ENCODE data around the gene RYR2. TPM values are rescaled to one million over a fixed set of nuclear protein-coding genes. Genes with fewer than 3 reads are reported as not detected.

RYR2 gene
- total and polyA plus RNA-seq, 11 donors, result 77.7 to 1,319 (median 805) TPM

DNA sequence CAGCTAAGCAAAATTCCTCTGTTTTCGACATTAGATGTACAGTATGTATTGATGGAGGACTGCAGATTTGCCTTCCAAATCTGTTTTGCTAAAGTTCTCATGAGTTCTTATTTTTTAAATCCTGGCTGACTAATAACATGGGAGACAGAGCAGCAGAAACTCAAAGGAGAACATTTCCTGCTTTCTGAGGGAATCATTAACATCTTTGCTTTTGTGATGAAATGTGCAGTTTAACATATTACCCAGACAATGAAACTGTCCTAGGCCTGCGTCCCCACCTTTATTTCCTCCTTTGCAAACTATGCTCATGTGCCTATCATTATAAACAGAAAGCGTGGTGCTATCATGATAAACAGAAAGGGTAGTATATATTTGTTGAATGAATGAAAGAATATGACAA, 698.9 kb downstream of the RYR2 start:
- H3K36me3 ChIP-seq, result peaks cover 0 to 75% (median 0%) of the 10 kb centered on the region in 9 donors
- H3K9me3 ChIP-seq, result no peaks in the 10 kb centered on the region
- intact Hi-C loops (cut with DNase I), result no loop called here
- H3K27me3 ChIP-seq, result no peaks in the 10 kb centered on the region
- no peak overlapping the region for H3K4me3 ChIP-seq
- ATAC-seq (no peak), DNase-seq (no peak)
- WGBS, 4 donors, result 75 to 82% (median 78%) methylated on average over 3 of the region's 3 CpGs
- H3K4me1 ChIP-seq, result peaks cover 0 to 10% (median 2%) of the 10 kb centered on the region in 12 donors
- no peak for TF ChIP-seq POLR2A (IDR thresholded peaks at IDR 0.05)
- TF ChIP-seq, protein P1, sequence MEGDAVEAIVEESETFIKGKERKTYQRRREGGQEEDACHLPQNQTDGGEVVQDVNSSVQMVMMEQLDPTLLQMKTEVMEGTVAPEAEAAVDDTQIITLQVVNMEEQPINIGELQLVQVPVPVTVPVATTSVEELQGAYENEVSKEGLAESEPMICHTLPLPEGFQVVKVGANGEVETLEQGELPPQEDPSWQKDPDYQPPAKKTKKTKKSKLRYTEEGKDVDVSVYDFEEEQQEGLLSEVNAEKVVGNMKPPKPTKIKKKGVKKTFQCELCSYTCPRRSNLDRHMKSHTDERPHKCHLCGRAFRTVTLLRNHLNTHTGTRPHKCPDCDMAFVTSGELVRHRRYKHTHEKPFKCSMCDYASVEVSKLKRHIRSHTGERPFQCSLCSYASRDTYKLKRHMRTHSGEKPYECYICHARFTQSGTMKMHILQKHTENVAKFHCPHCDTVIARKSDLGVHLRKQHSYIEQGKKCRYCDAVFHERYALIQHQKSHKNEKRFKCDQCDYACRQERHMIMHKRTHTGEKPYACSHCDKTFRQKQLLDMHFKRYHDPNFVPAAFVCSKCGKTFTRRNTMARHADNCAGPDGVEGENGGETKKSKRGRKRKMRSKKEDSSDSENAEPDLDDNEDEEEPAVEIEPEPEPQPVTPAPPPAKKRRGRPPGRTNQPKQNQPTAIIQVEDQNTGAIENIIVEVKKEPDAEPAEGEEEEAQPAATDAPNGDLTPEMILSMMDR (IDR thresholded peaks at IDR 0.05), result no peak
- H3K27ac ChIP-seq, result no peak overlapping the region

DNA sequence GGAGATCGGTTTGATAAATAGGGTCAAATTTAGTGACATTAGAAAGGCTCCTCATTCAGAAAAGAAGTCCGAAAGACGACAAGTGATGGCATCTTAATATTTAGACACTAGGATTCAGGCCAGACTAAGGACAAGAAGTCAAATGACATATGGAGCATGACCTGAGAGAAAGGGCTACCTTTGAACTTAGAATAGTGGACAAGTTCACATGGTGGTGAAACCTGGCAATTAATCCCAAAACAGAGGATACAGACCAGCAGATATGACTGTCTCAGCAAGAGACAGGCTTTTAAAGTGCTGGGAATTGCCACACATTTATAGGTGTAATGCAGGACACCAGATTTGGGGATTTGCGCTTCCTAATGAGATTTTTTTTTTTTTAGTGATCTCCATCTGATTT, 703.6 kb downstream of the RYR2 start:
- ATAC-seq (no peak), DNase-seq (no peak)
- no peak for TF ChIP-seq POLR2A (IDR thresholded peaks at IDR 0.05)
- TF ChIP-seq, protein P1 (IDR thresholded peaks at IDR 0.05), result no peak
- intact Hi-C loops (cut with DNase I), result no loop called here
- 80 to 88% (median 83%) methylated on average over 4 of the region's 4 CpGs for WGBS, 4 donors
- Histone ChIP-seq H3K9me3 (no peaks in the 10 kb centered on the region), H3K4me3 (no peak overlapping the region), H3K36me3 (peaks cover 0 to 57% (median 0%) of the 10 kb centered on the region in 9 donors), H3K27ac (no peak overlapping the region), H3K4me1 (peaks cover 0 to 39% (median 6%) of the 10 kb centered on the region in 12 donors), H3K27me3 (no peaks in the 10 kb centered on the region)

DNA sequence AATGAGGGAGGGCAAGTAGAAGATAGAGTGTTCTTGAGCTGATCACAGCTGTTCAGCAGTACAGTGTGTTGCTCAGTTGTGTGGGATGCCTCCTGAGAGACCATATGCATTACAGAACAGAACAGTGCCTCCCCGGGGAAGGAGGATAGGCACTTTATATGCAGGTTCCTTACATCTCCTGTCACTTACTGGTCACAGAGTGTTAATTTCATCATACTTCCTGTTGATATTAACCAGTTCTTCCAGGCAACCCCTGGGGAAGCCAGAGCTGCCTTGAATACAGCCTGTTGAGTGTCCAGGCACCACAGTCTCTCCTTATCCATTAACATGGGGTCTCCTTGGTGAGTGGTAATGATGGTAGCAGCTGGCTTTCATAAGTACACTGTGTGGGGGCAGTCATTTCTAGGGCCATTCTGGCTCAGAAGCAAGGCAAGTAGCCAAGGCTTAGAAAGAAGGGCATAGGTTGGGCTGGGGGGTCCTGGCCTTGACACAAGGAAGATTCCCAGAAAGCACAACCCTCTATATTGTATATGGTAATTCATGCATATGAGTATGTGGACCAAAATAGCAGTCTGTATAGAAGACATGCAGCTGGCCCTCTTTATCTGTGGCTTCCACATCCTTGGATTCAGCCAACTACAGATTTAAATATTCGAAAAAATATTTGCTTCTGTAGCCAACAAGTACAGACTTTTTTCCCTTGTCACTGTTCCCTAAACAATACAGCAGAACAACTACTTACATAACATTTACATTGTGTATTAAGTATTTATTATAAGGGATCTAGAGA, 706.4 kb downstream of the RYR2 start:
- Histone ChIP-seq H3K4me3 (no peak overlapping the region), H3K9me3 (no peaks in the 10 kb centered on the region), H3K36me3 (peaks cover 0 to 48% (median 0%) of the 10 kb centered on the region in 9 donors), H3K27me3 (no peaks in the 10 kb centered on the region), H3K4me1 (peaks cover 0 to 40% (median 6%) of the 10 kb centered on the region in 12 donors), H3K27ac (no peak overlapping the region)
- intact Hi-C loops (cut with DNase I), result no loop called here
- 15 to 30% (median 21%) methylated on average over 2 of the region's 2 CpGs for WGBS, 4 donors
- ATAC-seq, result peak; percentile 35 to 60 (median 44)
- TF ChIP-seq POLR2A (IDR thresholded peaks at IDR 0.05), result no peak
- TF ChIP-seq, protein P1 (IDR thresholded peaks at IDR 0.05), result no peak
- no peak for DNase-seq

DNA sequence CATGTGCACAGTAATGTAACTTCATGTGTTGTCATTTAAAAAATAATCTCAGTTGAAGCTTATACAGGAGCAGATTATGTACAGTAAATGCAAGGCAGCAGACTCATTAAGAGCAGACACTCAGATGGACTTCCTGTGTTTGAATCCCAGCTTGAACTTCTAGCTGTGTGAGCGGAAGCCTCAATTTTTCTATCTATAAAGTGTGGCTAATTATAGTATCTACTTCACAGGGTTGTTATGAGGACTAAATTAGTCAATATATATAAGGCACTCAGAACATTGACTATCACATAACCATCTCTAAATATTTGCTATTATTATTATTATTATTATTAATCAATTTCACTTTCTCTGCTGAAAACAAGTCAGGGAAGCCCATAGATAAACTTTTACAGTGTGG, 707.1 kb downstream of the RYR2 start:
- ATAC-seq (peak in 3 of 4 donors; percentile 33 to 51 (median 40)), DNase-seq (no peak)
- TF ChIP-seq POLR2A (IDR thresholded peaks at IDR 0.05), result no peak
- TF ChIP-seq, protein P1 (IDR thresholded peaks at IDR 0.05), result no peak
- H3K36me3 ChIP-seq, result peaks cover 0 to 41% (median 0%) of the 10 kb centered on the region in 9 donors
- 33 to 50% (median 44%) methylated on average over 1 of the region's 1 CpG for WGBS, 4 donors
- no peaks in the 10 kb centered on the region for H3K9me3 ChIP-seq
- peak overlapping the region in 1 of 12 donors; percentile 18 for H3K27ac ChIP-seq
- H3K4me3 ChIP-seq, result no peak overlapping the region
- H3K27me3 ChIP-seq, result no peaks in the 10 kb centered on the region
- H3K4me1 ChIP-seq, result peaks cover 0 to 47% (median 6%) of the 10 kb centered on the region in 12 donors
- intact Hi-C loops (cut with DNase I), result no loop called here

All from heart left ventricle (tissue), 16 donors.